Measurements from ENCODE around the gene SLIT3. TPM values are rescaled to one million over a fixed set of nuclear protein-coding genes. Genes with fewer than 3 reads are reported as not detected.

The SLIT3 gene
- total and polyA plus RNA-seq, 10 of the 15 experiments (the other 5 are each of a cell fraction or from before 2014, with no cell fraction given): 0.05 TPM; not detected in 9

GRCh38 chr5:168647083-168647482 lies 653.9 kb downstream of the SLIT3 start:
- ChIA-PET POLR2A (no interaction called here), RAD21 (ENCODE audit: unreplicated experiment) (no interaction called here), SMC1A (ENCODE audit: uncharacterized antibody, unreplicated experiment) (no interaction called here), CTCF (interaction anchor here (0.6 to 1.6 kb wide), 2 partner anchors 15 to 1261 kb away, joined by 4 read pairs; no protein-coding TSS in a partner anchor)
- no peaks in the 10 kb centered on the region for H3K36me3 ChIP-seq (ENCODE audit: control insufficient read depth in 2 of 2, insufficient read depth in 2 of 2, low read length in 1 of 2)
- no peak overlapping the region for H3K4me2 ChIP-seq (ENCODE audit: control insufficient read depth, insufficient read depth)
- no peak overlapping the region for H3K4me3 ChIP-seq
- no peak for TF ChIP-seq ZBTB11 (CRISPR knock-in tag; IDR thresholded peaks at IDR 0.05)
- H3K27ac ChIP-seq (ENCODE audit: control insufficient read depth, insufficient read depth): no peak overlapping the region
- no peak overlapping the region for H2AFZ ChIP-seq (ENCODE audit: control insufficient read depth, low read depth, low read length)
- no peaks in the 10 kb centered on the region for H4K20me1 ChIP-seq (ENCODE audit: control insufficient read depth, insufficient read depth)
- in situ Hi-C loops (cut with MboI): no loop called here
- no peaks in the 10 kb centered on the region for H3K27me3 ChIP-seq (replicated peaks in 1 of 2; ENCODE audit: control insufficient read depth in 2 of 2, insufficient read depth in 2 of 2, low read length in 1 of 2)
- intact Hi-C loops (cut with micrococcal nuclease; ENCODE audit: unreplicated experiment): no loop called here
- ATAC-seq: no peak
- H3K4me1 ChIP-seq (ENCODE audit: control insufficient read depth, insufficient read depth, low read length): no peaks in the 10 kb centered on the region
- no TSS peak for BruUV-seq (replicated peaks)
- H3K9me3 ChIP-seq (replicated peaks; ENCODE audit: control insufficient read depth, insufficient read depth, low read length): no peaks in the 10 kb centered on the region
- H3K79me2 ChIP-seq (ENCODE audit: control insufficient read depth, insufficient read depth, low read length): no peaks in the 10 kb centered on the region
- no peak overlapping the region for H3K9ac ChIP-seq (ENCODE audit: control insufficient read depth, insufficient read depth, low read length)
- DNase-seq (ENCODE audit: low read depth, low spot score): no peak
- FAIRE-seq: no peak

- ChIA-PET CTCF (interaction anchor here (0.6 to 1.6 kb wide), 2 partner anchors 16 to 1262 kb away, joined by 4 read pairs; no protein-coding TSS in a partner anchor), SMC1A (ENCODE audit: uncharacterized antibody, unreplicated experiment) (no interaction called here), RAD21 (ENCODE audit: unreplicated experiment) (no interaction called here), POLR2A (no interaction called here)
- DNase-seq (ENCODE audit: low read depth, low spot score): no peak
- H3K4me1 ChIP-seq (ENCODE audit: control insufficient read depth, insufficient read depth, low read length): no peaks in the 10 kb centered on the region
- no peak overlapping the region for H3K27ac ChIP-seq (ENCODE audit: control insufficient read depth, insufficient read depth)
- no peak overlapping the region for H3K4me3 ChIP-seq
- intact Hi-C loops (cut with micrococcal nuclease; ENCODE audit: unreplicated experiment): no loop called here
- in situ Hi-C loops (cut with MboI): no loop called here
- H3K36me3 ChIP-seq (ENCODE audit: control insufficient read depth in 2 of 2, insufficient read depth in 2 of 2, low read length in 1 of 2): no peaks in the 10 kb centered on the region
- H3K4me2 ChIP-seq (ENCODE audit: control insufficient read depth, insufficient read depth): no peak overlapping the region
- H3K79me2 ChIP-seq (ENCODE audit: control insufficient read depth, insufficient read depth, low read length): no peaks in the 10 kb centered on the region
- H3K9me3 ChIP-seq (replicated peaks; ENCODE audit: control insufficient read depth, insufficient read depth, low read length): no peaks in the 10 kb centered on the region
- H4K20me1 ChIP-seq (ENCODE audit: control insufficient read depth, insufficient read depth): no peaks in the 10 kb centered on the region
- no peaks in the 10 kb centered on the region for H3K27me3 ChIP-seq (replicated peaks in 1 of 2; ENCODE audit: control insufficient read depth in 2 of 2, insufficient read depth in 2 of 2, low read length in 1 of 2)
- WGBS (ENCODE audit: insufficient coverage, insufficient replicate concordance, low lambda C conversion rate, missing lambda C conversion rate): 48% methylated on average over 5 of the region's 5 CpGs
- no TSS peak for BruUV-seq (replicated peaks)
- ATAC-seq: no peak
- H2AFZ ChIP-seq (ENCODE audit: control insufficient read depth, low read depth, low read length): no peak overlapping the region
- FAIRE-seq: peak; percentile 38
- H3K9ac ChIP-seq (ENCODE audit: control insufficient read depth, insufficient read depth, low read length): no peak overlapping the region
- TF ChIP-seq YBX1 (IDR thresholded peaks at IDR 0.05) (no peak), PBX3 (IDR thresholded peaks at IDR 0.05; ENCODE audit: insufficient replicate concordance, low read depth, low read length) (no peak), E2F4 (IDR thresholded peaks at IDR 0.05; ENCODE audit: low read depth, low read length) (no peak), IKZF1 (conservative IDR thresholded peaks at IDR 0.05) (no peak), POLR2A (IDR thresholded peaks at IDR 0.05; ENCODE audit: low read depth, low read length) (no peak), MYC (IDR thresholded peaks at IDR 0.05; ENCODE audit: insufficient read depth, insufficient read length, insufficient replicate concordance, low read length, severe bottlenecking) (no peak), STAT3 (IDR thresholded peaks at IDR 0.05; ENCODE audit: low read depth, low read length) (no peak), ETV6 (conservative IDR thresholded peaks at IDR 0.05 in 1 of 2, IDR thresholded peaks at IDR 0.05 in 1 of 2; ENCODE audit: borderline replicate concordance in 1 of 2, low read depth in 1 of 2) (no peak), RB1 (IDR thresholded peaks at IDR 0.05; ENCODE audit: borderline replicate concordance) (no peak), JUND (IDR thresholded peaks at IDR 0.05; ENCODE audit: low read depth, low read length) (no peak), NRF1 (conservative IDR thresholded peaks at IDR 0.05; ENCODE audit: low read depth, low read length) (no peak), NFIC (IDR thresholded peaks at IDR 0.05; ENCODE audit: low read depth, low read length) (no peak)
These were observed 654.6 kb downstream of the SLIT3 start for GRCh38 chr5:168646335-168646734.
